Embryonic facial prominence (tissue), 1 donor: ENCODE data around the gene PHACTR4.
"Not testable (repeated sequence)": the region's sequence is repeated elsewhere in the genome, so short reads cannot be mapped to it uniquely, and the experiment has no call there.

Experiments used
- DNase-seq: peaks from one replicate; pipeline ENCODE4 v3.0.0-alpha.2; 2016; ENCODE audit errors: extremely low spot score

PHACTR4 gene

GRCh38 chr1:28369371-28370238 is at the start of gene PHACTR4:
Gene PHACTR4 (plus strand): TSS chr1:28369740. CDS start chr1:28407448, 37,708 bp downstream.
- peak; percentile 75 for DNase-seq

DNA sequence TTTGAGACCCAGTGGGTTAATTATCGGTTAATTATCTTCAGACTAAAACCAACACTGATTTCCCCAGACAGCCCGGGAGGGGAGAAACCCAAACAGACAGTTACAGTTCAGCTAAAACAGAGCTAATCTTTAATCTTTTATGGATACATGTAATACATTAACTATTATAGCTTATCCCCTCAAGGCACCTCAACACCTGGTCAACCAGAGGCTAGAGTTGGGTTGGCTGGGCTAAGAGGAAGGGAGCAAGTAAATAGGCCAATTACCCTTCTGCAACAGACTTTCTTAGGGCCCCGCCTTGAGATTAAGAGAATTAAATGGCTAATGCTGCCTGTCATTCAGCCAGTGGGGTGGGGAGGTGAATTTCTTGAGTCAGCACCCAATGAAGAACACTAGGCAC is 47.3 kb upstream of the PHACTR4 start:
- DNase-seq: no peak

- no peak for DNase-seq
Observed at GRCh38 chr1:28323720-28324119, 45.8 kb upstream of the PHACTR4 start.

- no peak for DNase-seq
Observed at GRCh38 chr1:28326515-28326914, 43.0 kb upstream of the PHACTR4 start.

- no peak for DNase-seq
Observed at GRCh38 chr1:28326984-28327383, 42.6 kb upstream of the PHACTR4 start.

DNA sequence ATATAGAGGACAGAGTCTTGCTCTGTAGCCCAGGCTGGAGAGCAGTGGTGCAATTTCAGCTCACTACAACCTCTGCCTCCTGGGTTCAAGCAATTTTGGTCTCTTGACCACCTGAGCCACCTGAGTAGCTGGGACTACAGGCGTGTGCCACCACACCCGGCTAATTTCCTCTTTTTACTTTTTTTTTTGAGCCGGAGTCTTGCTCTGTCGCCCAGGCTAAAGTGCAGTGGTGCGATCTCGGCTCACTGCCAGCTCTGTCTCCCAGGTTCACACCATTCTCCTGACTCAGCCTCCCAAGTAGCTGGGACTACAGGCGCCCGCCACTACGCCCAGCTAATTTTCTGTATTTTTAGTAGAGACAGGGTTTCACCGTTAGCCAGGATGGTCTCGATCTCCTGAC is 42.1 kb upstream of the PHACTR4 start:
- DNase-seq: not testable (repeated sequence)

GRCh38 chr1:28328228-28328648 is 41.3 kb upstream of the PHACTR4 start:
- no peak for DNase-seq

- no peak for DNase-seq
Observed at GRCh38 chr1:28329395-28330153, 40.0 kb upstream of the PHACTR4 start.

GRCh38 chr1:28338897-28339296 is 30.6 kb upstream of the PHACTR4 start:
- DNase-seq: no peak

DNA sequence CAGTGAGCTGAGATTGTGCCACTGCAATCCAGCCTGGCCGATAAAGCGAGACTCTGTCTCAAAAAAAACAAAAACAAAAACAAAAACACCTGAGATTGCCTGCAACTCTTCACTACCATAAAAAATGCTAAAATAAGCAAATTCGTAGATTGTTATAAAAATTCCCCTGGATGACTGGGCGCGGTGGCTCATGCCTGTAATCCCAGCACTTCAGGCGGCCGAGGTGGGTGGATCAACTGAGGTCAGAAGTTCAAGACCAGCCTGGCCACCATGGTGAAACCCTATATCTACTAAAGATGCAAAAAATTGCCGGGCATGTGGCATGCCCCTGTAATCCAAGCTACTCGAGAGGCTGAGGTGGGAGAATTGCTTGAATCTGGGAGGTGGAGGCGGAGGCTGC is 30.0 kb upstream of the PHACTR4 start:
- no peak for DNase-seq

DNA sequence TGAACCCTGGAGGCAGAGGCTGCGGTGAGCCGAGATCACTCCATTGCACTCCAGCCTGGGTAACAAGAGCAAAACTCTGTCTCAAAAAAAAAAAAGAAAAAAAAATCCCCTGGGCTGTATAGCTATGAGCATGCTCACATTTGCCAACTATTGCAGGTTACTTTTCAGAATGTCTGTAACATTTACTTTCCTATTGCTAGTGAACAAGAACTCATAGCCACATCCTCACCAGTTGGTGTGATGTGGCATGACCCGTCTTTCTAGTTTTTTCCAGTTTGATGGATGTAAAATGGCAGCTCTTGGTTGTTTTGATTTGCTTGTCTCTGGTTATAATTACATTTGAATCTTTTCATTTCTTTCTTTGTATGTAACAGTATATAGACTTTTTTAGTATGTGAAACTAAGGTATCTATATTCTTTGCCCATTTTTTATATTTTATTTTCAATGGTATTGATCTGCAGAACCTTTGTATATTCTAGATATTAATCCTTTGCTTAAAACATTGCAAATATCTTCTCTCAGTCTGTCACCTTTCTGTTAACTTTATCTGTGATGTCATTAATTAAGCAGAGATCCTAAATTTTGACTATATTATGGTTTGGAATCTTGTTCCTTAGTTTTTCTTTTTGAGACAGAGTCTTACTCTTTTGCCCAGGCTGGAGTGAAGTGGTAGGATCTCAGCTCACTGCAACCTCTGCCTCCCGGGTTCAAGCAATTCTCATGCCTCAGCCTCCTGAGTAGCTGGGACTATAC is 29.1 kb upstream of the PHACTR4 start:
- no peak for DNase-seq

DNA sequence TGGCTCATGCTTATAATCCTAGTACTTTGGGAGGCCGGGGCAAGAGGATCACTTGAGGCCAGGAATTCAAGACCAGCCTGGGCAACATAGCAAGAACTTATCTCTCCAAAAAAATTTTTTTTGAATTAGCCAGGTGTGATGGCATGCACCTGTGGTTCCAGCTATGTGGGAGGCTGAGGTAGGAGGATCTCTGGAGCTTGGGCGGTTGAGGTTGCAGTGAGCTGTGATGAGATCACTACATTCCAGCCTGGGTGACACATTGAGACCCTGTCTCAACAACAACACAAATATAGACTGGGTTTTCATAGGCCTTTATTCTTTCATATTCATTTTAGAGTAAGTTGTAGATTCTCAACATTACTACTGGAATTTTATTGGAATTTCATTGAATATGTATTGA is 27.9 kb upstream of the PHACTR4 start:
- DNase-seq: no peak

DNA sequence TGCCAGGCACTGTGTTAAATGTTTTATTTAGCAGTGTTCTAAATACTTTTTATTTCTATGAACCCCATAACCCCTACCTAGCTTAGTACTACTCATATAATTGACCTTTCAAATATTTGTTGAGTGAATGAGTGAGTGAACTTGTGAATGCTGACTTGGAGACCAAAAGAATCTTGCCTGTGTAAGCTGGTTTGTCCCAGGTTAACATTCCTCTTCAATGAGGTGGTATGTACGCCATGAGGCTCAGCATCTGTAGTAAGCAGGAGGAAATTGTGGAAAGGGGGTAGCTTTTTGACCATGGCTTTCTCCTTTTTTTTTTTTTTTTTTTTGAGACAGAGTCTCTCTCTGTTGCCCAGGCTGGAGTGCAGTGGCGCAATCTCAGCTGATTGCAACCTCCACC is 26.1 kb upstream of the PHACTR4 start:
- DNase-seq: no peak

- not testable (repeated sequence) for DNase-seq
Observed at GRCh38 chr1:28353248-28353810, 16.2 kb upstream of the PHACTR4 start.

DNA sequence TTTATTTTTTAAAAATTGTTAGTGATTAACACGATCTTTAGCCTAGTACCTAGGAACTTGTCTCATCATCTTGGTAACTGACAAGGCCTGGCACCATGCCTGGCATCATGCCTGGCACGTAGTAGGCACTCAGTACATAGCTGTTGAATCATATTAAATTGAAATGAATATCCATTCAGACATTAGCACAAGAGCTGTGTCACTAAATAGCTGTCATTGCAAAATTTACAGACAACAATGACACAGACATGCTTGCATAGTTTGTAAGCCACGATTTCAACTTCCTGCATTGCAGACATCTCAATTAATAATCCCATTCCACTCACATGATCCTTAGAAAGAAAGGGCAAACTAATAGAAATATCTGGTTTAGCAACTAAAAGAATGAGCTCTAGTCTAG is 15.4 kb upstream of the PHACTR4 start:
- no peak for DNase-seq

- DNase-seq: no peak
Observed at GRCh38 chr1:28358716-28359115, 10.8 kb upstream of the PHACTR4 start.

GRCh38 chr1:28359592-28360239 is 9.8 kb upstream of the PHACTR4 start:
- DNase-seq: no peak

- DNase-seq: no peak
Observed at GRCh38 chr1:28364888-28365287, 4.7 kb upstream of the PHACTR4 start.

- no peak for DNase-seq
Observed at GRCh38 chr1:28365864-28366263, 3.7 kb upstream of the PHACTR4 start.

GRCh38 chr1:28368608-28369007 is 932 bp upstream of the PHACTR4 start:
- not testable (repeated sequence) for DNase-seq
